GM12892 (cell line): ENCODE results near the gene PKP4. TPM values are rescaled to one million over a fixed set of nuclear protein-coding genes. Genes with fewer than 3 reads are reported as not detected.
"Not testable (repeated sequence)": the region's sequence is repeated elsewhere in the genome, so short reads cannot be mapped to it uniquely, and the experiment has no call there.

Experiments
- DNase-seq: peaks from one replicate; pipeline ENCODE4 v3.0.0; 2011; ENCODE audit not compliant: insufficient read length
- FAIRE-seq: peaks from 2 replicates; lab custom pipeline; 2011; peaks lifted over from hg19 to GRCh38; lab: Jason Lieb, UNC
- POLR2A ChIP-seq: IDR thresholded peaks from 2 replicates; pipeline ENCODE4 v1.6.1; 2011; ENCODE audit warnings: low read depth, low read length, control low read depth
- POLR2AphosphoS5 ChIP-seq: IDR thresholded peaks from 2 replicates; pipeline ENCODE4 v1.6.1; 2011; ENCODE audit warnings: low read depth, low read length, control low read depth
- TAF1 ChIP-seq: IDR thresholded peaks from 2 replicates; pipeline ENCODE4 v1.6.1; 2011; ENCODE audit warnings: low read depth, mild to moderate bottlenecking, control low read depth, low read length, borderline replicate concordance
- polyA plus RNA-seq: library from polyadenylated mRNA; unstranded; fragments of >200 nt; gene quantifications from one replicate; pipeline ENCODE4 v1.2.1, GENCODE V29; 2012; ENCODE audit warnings: missing spikeins, inconsistent platforms; ENCODE audit not compliant: missing spikeins

Gene PKP4
- polyA plus RNA-seq = 12.6 TPM

GRCh38 chr2:158456309-158457066 lies at the start of gene PKP4, which contains the start of gene CCDC148:
Gene PKP4, plus strand, starts transcription at chr2:158456952. Its CDS starts 76,233 bp downstream, at chr2:158533185.
Gene CCDC148, minus strand, starts transcription at chr2:158456753. Its CDS starts 314 bp downstream, at chr2:158456439.
- TF ChIP-seq POLR2A (no peak), TAF1 (no peak), POLR2AphosphoS5 (no peak)
- FAIRE-seq (peak; percentile 91), DNase-seq (peak; percentile 83)

GRCh38 chr2:158407031-158407430 lies 49.7 kb upstream of the PKP4 start:
- no peak for DNase-seq
- no peak for FAIRE-seq

GRCh38 chr2:158410132-158410531 lies 46.6 kb upstream of the PKP4 start:
- no peak for FAIRE-seq
- DNase-seq = no peak
- TF ChIP-seq TAF1 = no peak
- TF ChIP-seq POLR2AphosphoS5 = no peak
- TF ChIP-seq POLR2A = no peak

More at GRCh38 chr2:158407031-158407430, 49.7 kb upstream of the PKP4 start:
- TF ChIP-seq POLR2AphosphoS5 (no peak), POLR2A (no peak), TAF1 (no peak)

- TF ChIP-seq POLR2AphosphoS5 (no peak), TAF1 (no peak), POLR2A (no peak)
- FAIRE-seq (no peak), DNase-seq (no peak)
These were observed 45.0 kb upstream of the PKP4 start for GRCh38 chr2:158411748-158412147.

GRCh38 chr2:158412206-158412605 lies 44.5 kb upstream of the PKP4 start:
- DNase-seq (no peak), FAIRE-seq (no peak)
- TF ChIP-seq TAF1 (no peak), POLR2AphosphoS5 (no peak), POLR2A (no peak)

- DNase-seq = no peak
- FAIRE-seq = no peak
- TF ChIP-seq TAF1 (no peak), POLR2AphosphoS5 (no peak), POLR2A (no peak)
These were observed 43.2 kb upstream of the PKP4 start for GRCh38 chr2:158413581-158413980.

GRCh38 chr2:158414538-158414937 lies 42.2 kb upstream of the PKP4 start:
- FAIRE-seq (no peak), DNase-seq (no peak)
- no peak for TF ChIP-seq POLR2A
- TF ChIP-seq TAF1 = no peak
- no peak for TF ChIP-seq POLR2AphosphoS5

- no peak for FAIRE-seq
- no peak for DNase-seq
- no peak for TF ChIP-seq TAF1
- TF ChIP-seq POLR2AphosphoS5 = no peak
- TF ChIP-seq POLR2A = no peak
These were observed 24.6 kb upstream of the PKP4 start for GRCh38 chr2:158432117-158432516.

GRCh38 chr2:158433716-158434115 lies 23.0 kb upstream of the PKP4 start:
- DNase-seq, FAIRE-seq: not testable (repeated sequence)

- not testable (repeated sequence) for FAIRE-seq, DNase-seq
These were observed 17.7 kb upstream of the PKP4 start for GRCh38 chr2:158439062-158439461.

- no peak for TF ChIP-seq TAF1
- no peak for TF ChIP-seq POLR2AphosphoS5
- no peak for TF ChIP-seq POLR2A
- DNase-seq (no peak), FAIRE-seq (no peak)
These were observed 13.1 kb upstream of the PKP4 start for GRCh38 chr2:158443606-158444005.

GRCh38 chr2:158457092-158457825 lies 507 bp downstream of the PKP4 start:
- no peak for FAIRE-seq
- DNase-seq = peak; percentile 21
- TF ChIP-seq POLR2AphosphoS5 = no peak
- no peak for TF ChIP-seq TAF1
- TF ChIP-seq POLR2A = no peak

GRCh38 chr2:158457826-158458616 lies 1.3 kb downstream of the PKP4 start:
- FAIRE-seq (peak; percentile 79), DNase-seq (peak; percentile 39)
- TF ChIP-seq POLR2AphosphoS5 = no peak
- TF ChIP-seq TAF1 = no peak
- no peak for TF ChIP-seq POLR2A
